A673 (cell line): ENCODE results near the gene CCDC63. TPM values are rescaled to one million over a fixed set of nuclear protein-coding genes. Genes with fewer than 3 reads are reported as not detected.

Experiments used
- BruUV-seq: library from RNA; stranded (reverse); fragments of 400-500 nt; replicated peaks from 2 replicates; lab custom pipeline; 2021; lab: Mats Ljungman, UMichigan
- CTCF ChIA-PET: fragments of 300-600 bp; sonication (Branson Sonifier 250); formaldehyde crosslinking; loops from one replicate; lab custom pipeline; 2022; ENCODE audit warnings: antibody characterized with exemption; lab: Charles Lee
- POLR2A ChIA-PET: fragments of 300-600 bp; sonication (Branson Sonifier 250); formaldehyde crosslinking; loops from one replicate; lab custom pipeline; 2022; ENCODE audit warnings: antibody characterized with exemption; ENCODE audit not compliant: low non-redundant PET; lab: Charles Lee
- DNase-seq: peaks from one replicate; pipeline ENCODE4 v3.0.0-alpha.2; 2015; ENCODE audit warnings: low spot score
- H3K27ac ChIP-seq: fragments of 200-600 bp; sonication (generic); 2 replicates; pipeline ENCODE4 v1.5.1; 2016; ENCODE audit warnings: mixed run types, low read depth, mild to moderate bottlenecking, mixed read lengths, antibody characterized with exemption, low read length; ENCODE audit not compliant: poor library complexity, severe bottlenecking
- H3K27me3 ChIP-seq: fragments of 200-600 bp; sonication (generic); replicated peaks from 2 replicates; pipeline ENCODE4 v1.6.1; 2017; ENCODE audit warnings: mixed run types, low read depth, mild to moderate bottlenecking, mixed read lengths, antibody characterized with exemption, low read length; ENCODE audit not compliant: insufficient read depth, poor library complexity
- H3K36me3 ChIP-seq: fragments of 200-600 bp; sonication (generic); 2 replicates; pipeline ENCODE4 v1.6.1; 2016; ENCODE audit warnings: mixed run types, mild to moderate bottlenecking, mixed read lengths, antibody characterized with exemption, low read length; ENCODE audit not compliant: insufficient read depth, poor library complexity, severe bottlenecking
- H3K4me1 ChIP-seq: fragments of 200-600 bp; sonication (generic); 2 replicates; pipeline ENCODE4 v1.6.1; 2017; ENCODE audit warnings: mixed run types, mild to moderate bottlenecking, mixed read lengths, antibody characterized with exemption, low read length; ENCODE audit not compliant: insufficient read depth, poor library complexity, severe bottlenecking
- H3K4me3 ChIP-seq: fragments of 200-600 bp; sonication (generic); 2 replicates; pipeline ENCODE4 v1.5.1; 2016; ENCODE audit warnings: low read depth, mixed run types, mild to moderate bottlenecking, mixed read lengths, low read length; ENCODE audit not compliant: poor library complexity, severe bottlenecking
- H3K9me3 ChIP-seq: fragments of 200-600 bp; sonication (generic); 2 replicates; pipeline ENCODE4 v1.6.1; 2016; ENCODE audit warnings: mixed run types, low read depth, mild to moderate bottlenecking, mixed read lengths, antibody characterized with exemption, low read length; ENCODE audit not compliant: poor library complexity, severe bottlenecking
- CTCF ChIP-seq: fragments of 300-800, 200-600 bp; sonication (generic); conservative IDR thresholded peaks from 2 replicates; pipeline ENCODE4 v1.5.1; 2017; ENCODE audit warnings: low read depth, mild to moderate bottlenecking, antibody characterized with exemption, low read length, moderate library complexity, mixed read lengths
- EZH2 ChIP-seq: fragments of 200-600 bp; sonication (generic); IDR thresholded peaks from 2 replicates; pipeline ENCODE4 v1.6.1; 2017; ENCODE audit warnings: borderline replicate concordance, low read depth, mild to moderate bottlenecking, mixed read lengths, antibody characterized with exemption, low read length; ENCODE audit not compliant: poor library complexity, severe bottlenecking
- intact Hi-C: fragments of 100-400 bp; cut with micrococcal nuclease; formaldehyde crosslinking; loops from one replicate; pipeline ENCODE4 v1.10.0; 2022; ENCODE audit not compliant: unreplicated experiment
- total RNA-seq: library from RNA; stranded (reverse); gene quantifications from 2 replicates; pipeline ENCODE4 v1.2.3, GENCODE V29; 2021

CCDC63 gene
- total RNA-seq, 1 experiment from 2014 or later: 0.24 TPM

- DNase-seq: no peak
- no peaks in the 10 kb centered on the region for H3K27me3 ChIP-seq
- ChIA-PET POLR2A (no interaction called here), CTCF (no interaction called here)
- H3K4me1 ChIP-seq: no peaks in the 10 kb centered on the region
- H3K9me3 ChIP-seq: no peaks in the 10 kb centered on the region
- BruUV-seq: no TSS peak
- no peaks in the 10 kb centered on the region for H3K36me3 ChIP-seq
- no peak overlapping the region for H3K27ac ChIP-seq
- intact Hi-C loops: loop anchor here (5.0 kb wide), 2 partner anchors 163 to 273 kb away; partner anchors contain the start of gene TCTN1
- H3K4me3 ChIP-seq: no peak overlapping the region
- TF ChIP-seq EZH2 (no peak), CTCF (no peak)
Observed at GRCh38 chr12:110885152-110885840, 38.5 kb downstream of the CCDC63 start.

DNA sequence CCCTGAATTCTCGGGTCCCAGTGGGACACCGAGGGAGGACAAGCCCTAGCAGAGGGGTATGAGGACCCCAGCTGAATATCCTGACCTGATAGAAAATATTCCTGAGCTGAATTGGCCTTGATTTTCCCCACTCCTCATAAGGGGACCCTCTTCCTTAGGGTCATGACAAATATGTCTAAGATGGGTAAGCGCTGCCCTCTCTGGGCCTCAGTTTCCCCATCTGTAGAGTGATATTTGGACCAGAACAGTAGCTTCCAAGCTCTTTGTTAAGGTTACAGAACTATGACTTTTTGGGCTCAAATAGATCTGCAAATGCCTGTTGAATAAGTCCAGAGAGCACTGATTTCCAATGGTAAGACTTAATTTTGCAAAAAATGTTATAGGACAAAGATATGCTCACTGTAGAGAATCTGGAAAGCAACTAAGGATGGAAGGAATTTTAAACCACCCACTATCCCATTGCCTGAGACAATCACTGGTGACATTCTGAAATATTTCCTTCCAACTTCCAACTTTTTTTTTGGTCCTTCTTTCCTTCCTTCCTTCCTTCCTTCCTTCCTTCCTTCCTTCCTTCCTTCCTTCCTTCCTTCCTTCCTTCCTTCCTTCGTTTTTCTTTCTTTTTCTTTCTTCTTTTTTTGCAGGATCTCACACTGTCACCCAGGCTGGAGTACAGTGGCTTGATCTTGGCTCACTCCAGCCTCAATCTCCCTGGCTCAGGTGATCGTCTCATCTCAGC lies 41.6 kb downstream of the CCDC63 start:
- peak; percentile 49 for DNase-seq
- TF ChIP-seq EZH2: no peak
- TF ChIP-seq CTCF: peak; percentile 15; the same call in 1 of the 2 replicates
- BruUV-seq: no TSS peak
- Histone ChIP-seq H3K27me3 (no peaks in the 10 kb centered on the region), H3K4me3 (peak overlapping the region; percentile 44), H3K27ac (peak overlapping the region; percentile 70), H3K9me3 (no peaks in the 10 kb centered on the region), H3K36me3 (no peaks in the 10 kb centered on the region), H3K4me1 (no peaks in the 10 kb centered on the region)
- CTCF ChIA-PET: interaction anchor here (0.6 to 1.0 kb wide), 9 partner anchors 26 to 438 kb away, joined by 3 to 9 read pairs (median 4); partner anchors contain the start of gene ARPC3
- POLR2A ChIA-PET: interaction anchor here (0.7 kb wide), 1 partner anchor 61 kb away, joined by 4 read pairs; no protein-coding TSS in a partner anchor
- intact Hi-C loops: loop anchor here (1.0 to 5.0 kb wide), 4 partner anchors 62 to 420 kb away; partner anchors contain the start of genes FAM216A, GPN3 and TCTN1

GRCh38 chr12:110889361-110889760 lies 42.6 kb downstream of the CCDC63 start:
- no peaks in the 10 kb centered on the region for H3K27me3 ChIP-seq
- H3K27ac ChIP-seq: peak overlapping the region; percentile 22
- H3K4me1 ChIP-seq: no peaks in the 10 kb centered on the region
- ChIA-PET POLR2A (no interaction called here), CTCF (no interaction called here)
- no TSS peak for BruUV-seq
- H3K4me3 ChIP-seq: no peak overlapping the region
- no peak for TF ChIP-seq CTCF
- no peak for TF ChIP-seq EZH2
- H3K36me3 ChIP-seq: no peaks in the 10 kb centered on the region
- no peak for DNase-seq
- no peaks in the 10 kb centered on the region for H3K9me3 ChIP-seq
- intact Hi-C loops: loop anchor here (2.0 to 5.0 kb wide), 3 partner anchors 167 to 421 kb away; partner anchors contain the start of genes FAM216A, GPN3 and TCTN1
